Amygdala (tissue), 56 donors: ENCODE measurements around the gene ANKRD65.
"Not testable (repeated sequence)": the region's sequence is repeated elsewhere in the genome, so short reads cannot be mapped to it uniquely, and the experiment has no call there.

Experiments
- DNase-seq, 56 donors: peaks; one replicate each; lab custom pipeline; 2025; lab: John Stamatoyannopoulos, UW

ANKRD65 gene

GRCh38 chr1:1374929-1375662 is 46.0 kb downstream of the ANKRD65 start, which contains the start of gene AURKAIP1:
Gene AURKAIP1, minus strand, starts transcription at chr1:1375207. Its CDS starts 451 bp downstream, at chr1:1374756.
- peak; percentile 86 to 100 (median 98) for DNase-seq

- DNase-seq, result no peak
Measured at GRCh38 chr1:1374589-1374928, 46.5 kb downstream of the ANKRD65 start.

- no peak for DNase-seq
Measured at GRCh38 chr1:1373815-1374588, 47.1 kb downstream of the ANKRD65 start.

GRCh38 chr1:1373051-1373814 is 47.8 kb downstream of the ANKRD65 start:
- no peak for DNase-seq

GRCh38 chr1:1371746-1372711 is 49.0 kb downstream of the ANKRD65 start:
- DNase-seq, result peak in 23 of 56 donors; percentile 9 to 67 (median 33)

GRCh38 chr1:1371364-1371745 is 49.7 kb downstream of the ANKRD65 start:
- no peak for DNase-seq

GRCh38 chr1:1370771-1371300 is 50.2 kb downstream of the ANKRD65 start:
- no peak for DNase-seq

- not testable (repeated sequence) for DNase-seq
Measured at GRCh38 chr1:1370094-1370493, 51.0 kb downstream of the ANKRD65 start.
